Endothelial cell of hepatic sinusoid (primary cell): ENCODE measurements around the gene TTC28.

ENCODE experiments used
- in situ Hi-C: cut with HindIII; loops from 2 replicates; pipeline ENCODE4 v1.10.0; 2017; ENCODE audit warnings: low sequenced_read_pairs

Gene TTC28

GRCh38 chr22:27961680-27962079, 718.0 kb downstream of the TTC28 start:
- in situ Hi-C loops = no loop called here

GRCh38 chr22:27961182-27961581, 718.5 kb downstream of the TTC28 start:
- in situ Hi-C loops = no loop called here

- in situ Hi-C loops = loop anchor here (5.0 kb wide), 1 partner anchor 43 kb away; no protein-coding TSS in a partner anchor
Observed at GRCh38 chr22:27959335-27960090, 720.1 kb downstream of the TTC28 start.

- in situ Hi-C loops = no loop called here
Observed at GRCh38 chr22:27952779-27953178, 726.9 kb downstream of the TTC28 start.

- in situ Hi-C loops = no loop called here
Observed at GRCh38 chr22:27952091-27952490, 727.5 kb downstream of the TTC28 start.

- in situ Hi-C loops = no loop called here
Observed at GRCh38 chr22:27949421-27949820, 730.2 kb downstream of the TTC28 start.

GRCh38 chr22:27948569-27948968, 731.1 kb downstream of the TTC28 start:
- in situ Hi-C loops = no loop called here

- in situ Hi-C loops = no loop called here
Observed at GRCh38 chr22:27947448-27947847, 732.2 kb downstream of the TTC28 start.

- in situ Hi-C loops = no loop called here
Observed at GRCh38 chr22:27941143-27941542, 738.5 kb downstream of the TTC28 start.

- in situ Hi-C loops = no loop called here
Observed at GRCh38 chr22:27937453-27937852, 742.2 kb downstream of the TTC28 start.

- in situ Hi-C loops = no loop called here
Observed at GRCh38 chr22:27935897-27936296, 743.7 kb downstream of the TTC28 start.

GRCh38 chr22:27934069-27934468, 745.6 kb downstream of the TTC28 start:
- in situ Hi-C loops = no loop called here

GRCh38 chr22:27933186-27933983, 746.3 kb downstream of the TTC28 start:
- in situ Hi-C loops = no loop called here

- in situ Hi-C loops = no loop called here
Observed at GRCh38 chr22:27930331-27931060, 749.1 kb downstream of the TTC28 start.
